KG1 (cell line): ENCODE measurements around the gene CDH12.

Experiments used
- DNase-seq: peaks from one replicate; lab custom pipeline; 2025; lab: John Stamatoyannopoulos, UW

Gene CDH12

DNA sequence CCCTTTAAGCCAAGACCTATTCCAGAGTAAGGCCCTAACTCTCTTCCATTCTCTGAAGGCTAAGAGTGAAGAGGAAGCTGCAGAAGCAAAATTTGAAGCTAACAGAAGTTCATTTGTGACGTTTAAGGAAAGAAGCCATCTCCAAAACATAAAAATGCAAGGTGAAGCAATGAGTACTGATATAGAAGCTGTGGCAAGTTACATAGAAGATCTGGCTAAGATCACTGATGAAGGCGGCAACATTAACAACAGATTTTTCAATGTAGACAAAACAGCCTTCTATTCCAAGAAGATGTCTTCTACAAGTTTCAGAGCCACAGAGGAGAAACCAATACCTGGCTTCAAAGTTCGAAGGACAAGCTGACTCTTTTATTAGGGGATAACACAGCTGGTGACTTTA, 1143.4 kb downstream of the CDH12 start:
- no peak for DNase-seq

- no peak for DNase-seq
Observed at GRCh38 chr5:21704974-21705668, 1148.0 kb downstream of the CDH12 start.

DNA sequence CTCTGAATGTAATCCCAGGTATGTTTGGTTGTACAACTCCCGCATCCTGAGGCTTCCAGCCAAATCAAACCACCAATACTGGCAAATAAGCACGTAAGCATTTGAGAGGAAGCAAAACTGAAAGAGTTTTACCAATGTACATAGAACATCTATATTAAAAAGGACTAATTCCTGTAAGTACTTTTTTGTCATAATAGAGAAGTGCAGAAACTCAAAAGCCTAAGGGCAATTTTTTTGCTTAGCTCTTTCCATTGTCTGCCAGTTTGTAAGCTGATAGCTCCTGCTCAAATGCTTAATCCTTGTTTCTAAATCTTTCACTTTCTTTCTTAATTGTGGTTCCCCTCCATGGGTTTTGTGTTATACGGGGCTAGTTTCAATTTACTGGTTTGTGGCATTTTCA, 1151.8 kb downstream of the CDH12 start:
- DNase-seq, result no peak
